Activated CD8-positive, alpha-beta memory T cell treated with anti-CD3 and anti-CD28 coated beads, Interleukin-2, amount 10 ng/mL, durations not matched to agents 7 days and 5 days (primary cell): ENCODE results near the gene SNAI3. TPM values are rescaled to one million over a fixed set of nuclear protein-coding genes. Genes with fewer than 3 reads are reported as not detected.
"Not testable (repeated sequence)": the region's sequence is repeated elsewhere in the genome, so short reads cannot be mapped to it uniquely, and the experiment has no call there.

Experiments used
- ATAC-seq: fragments of 150-1000 bp; cut with Tn5 transposase; one replicate; pipeline ENCODE4 v1.10.0; 2021; ENCODE audit warnings: moderate library complexity
- CTCF ChIA-PET: fragments of 350-600 bp; sonication (Branson Sonifier 250); formaldehyde crosslinking; loops from one replicate; lab custom pipeline; 2021; ENCODE audit warnings: antibody characterized with exemption; lab: Charles Lee
- DNase-seq: peaks from one replicate; pipeline ENCODE4 v3.0.0-alpha.2; 2020
- H3K27ac Mint-ChIP-seq: one replicate; pipeline ENCODE4 v1.8.0; 2021; ENCODE audit warnings: mild to moderate bottlenecking, mixed read lengths
- H3K27me3 Mint-ChIP-seq: one replicate; pipeline ENCODE4 v1.8.0; 2021; ENCODE audit warnings: mixed read lengths
- H3K36me3 Mint-ChIP-seq: one replicate; pipeline ENCODE4 v1.8.0; 2021; ENCODE audit warnings: mild to moderate bottlenecking, mixed read lengths
- H3K4me1 Mint-ChIP-seq: one replicate; pipeline ENCODE4 v1.8.0; 2021; ENCODE audit warnings: mixed read lengths
- H3K4me3 Mint-ChIP-seq: one replicate; pipeline ENCODE4 v1.8.0; 2021; ENCODE audit warnings: mild to moderate bottlenecking, moderate library complexity, mixed read lengths
- H3K9me3 Mint-ChIP-seq: one replicate; pipeline ENCODE4 v1.8.0; 2022; ENCODE audit warnings: low read depth, mixed read lengths
- total RNA-seq, 2 experiments: library from RNA; stranded (reverse); gene quantifications; one replicate each; pipeline ENCODE4 v1.2.3, GENCODE V29; 2021

Gene SNAI3
- total RNA-seq, 2 experiments from 2014 or later: 5.6 to 14.1 TPM

GRCh38 chr16:88676502-88677242 is 9.6 kb downstream of the SNAI3 start:
- H3K9me3 Mint-ChIP-seq: no peaks in the 10 kb centered on the region
- H3K36me3 Mint-ChIP-seq: peaks cover 6% of the 10 kb centered on the region
- CTCF ChIA-PET: interaction anchor here (1.0 kb wide), 1 partner anchor 61 kb away, joined by 3 read pairs; no protein-coding TSS in a partner anchor
- no peak for DNase-seq
- H3K27me3 Mint-ChIP-seq: no peaks in the 10 kb centered on the region
- H3K27ac Mint-ChIP-seq: no peak overlapping the region
- no peak overlapping the region for H3K4me3 Mint-ChIP-seq
- H3K4me1 Mint-ChIP-seq: peaks cover 13% of the 10 kb centered on the region
- ATAC-seq: no peak

GRCh38 chr16:88673716-88674379 is 12.5 kb downstream of the SNAI3 start:
- no peak overlapping the region for H3K4me3 Mint-ChIP-seq
- H3K4me1 Mint-ChIP-seq: no peaks in the 10 kb centered on the region
- no peaks in the 10 kb centered on the region for H3K9me3 Mint-ChIP-seq

GRCh38 chr16:88672776-88673175 is 13.5 kb downstream of the SNAI3 start:
- H3K36me3 Mint-ChIP-seq: peaks cover 4% of the 10 kb centered on the region
- H3K4me1 Mint-ChIP-seq: no peaks in the 10 kb centered on the region
- H3K27me3 Mint-ChIP-seq: no peaks in the 10 kb centered on the region
- no peak for DNase-seq
- CTCF ChIA-PET: interaction anchor here (1.0 to 4.2 kb wide), 2 partner anchors 8 to 12 kb away, joined by 3 to 16 read pairs; no protein-coding TSS in a partner anchor
- H3K27ac Mint-ChIP-seq: no peak overlapping the region
- no peak for ATAC-seq
- H3K9me3 Mint-ChIP-seq: no peaks in the 10 kb centered on the region
- no peak overlapping the region for H3K4me3 Mint-ChIP-seq

More at GRCh38 chr16:88673716-88674379, 12.5 kb downstream of the SNAI3 start:
- CTCF ChIA-PET: interaction anchor here (2.0 kb wide), 1 partner anchor 12 kb away, joined by 6 read pairs; no protein-coding TSS in a partner anchor
- ATAC-seq: no peak
- H3K36me3 Mint-ChIP-seq: no peaks in the 10 kb centered on the region
- H3K27ac Mint-ChIP-seq: no peak overlapping the region
- DNase-seq: no peak
- no peaks in the 10 kb centered on the region for H3K27me3 Mint-ChIP-seq

- DNase-seq (no peak), ATAC-seq (no peak)
- Mint-ChIP-seq H3K36me3 (peaks cover 5% of the 10 kb centered on the region), H3K4me3 (no peak overlapping the region), H3K4me1 (no peaks in the 10 kb centered on the region), H3K9me3 (no peaks in the 10 kb centered on the region), H3K27ac (no peak overlapping the region), H3K27me3 (no peaks in the 10 kb centered on the region)
- CTCF ChIA-PET: interaction anchor here (1.6 to 4.2 kb wide), 3 partner anchors 9 to 65 kb away, joined by 4 to 16 read pairs (median 6); partner anchors contain the start of gene MVD
Observed at GRCh38 chr16:88671806-88672205, 14.5 kb downstream of the SNAI3 start.

GRCh38 chr16:88669980-88670379 is 16.3 kb downstream of the SNAI3 start:
- Mint-ChIP-seq H3K36me3 (peaks cover 5% of the 10 kb centered on the region), H3K27ac (no peak overlapping the region), H3K9me3 (no peaks in the 10 kb centered on the region), H3K4me1 (peaks cover 2% of the 10 kb centered on the region), H3K27me3 (no peaks in the 10 kb centered on the region), H3K4me3 (no peak overlapping the region)
- DNase-seq (no peak), ATAC-seq (no peak)
- CTCF ChIA-PET: interaction anchor here (0.8 to 4.2 kb wide), 3 partner anchors 8 to 20 kb away, joined by 3 to 16 read pairs (median 4); partner anchors contain the start of gene MVD

GRCh38 chr16:88669493-88669892 is 16.8 kb downstream of the SNAI3 start:
- not testable (repeated sequence) for H3K4me1 Mint-ChIP-seq, H3K4me3 Mint-ChIP-seq
- CTCF ChIA-PET: interaction anchor here (0.8 to 4.2 kb wide), 2 partner anchors 12 to 20 kb away, joined by 3 to 16 read pairs; no protein-coding TSS in a partner anchor

GRCh38 chr16:88667461-88667860 is 18.8 kb downstream of the SNAI3 start:
- Mint-ChIP-seq H3K4me3 (no peak overlapping the region), H3K36me3 (peaks cover 5% of the 10 kb centered on the region), H3K27ac (no peak overlapping the region), H3K4me1 (peaks cover 8% of the 10 kb centered on the region), H3K9me3 (no peaks in the 10 kb centered on the region), H3K27me3 (no peaks in the 10 kb centered on the region)
- no peak for DNase-seq
- CTCF ChIA-PET: interaction anchor here (0.7 to 0.9 kb wide), 2 partner anchors 13 to 35 kb away, joined by 3 read pairs; no protein-coding TSS in a partner anchor
- no peak for ATAC-seq

More at GRCh38 chr16:88669493-88669892, 16.8 kb downstream of the SNAI3 start:
- not testable (repeated sequence) for H3K27ac Mint-ChIP-seq, ATAC-seq, H3K9me3 Mint-ChIP-seq, DNase-seq, H3K36me3 Mint-ChIP-seq, H3K27me3 Mint-ChIP-seq

GRCh38 chr16:88665570-88665969 is 20.7 kb downstream of the SNAI3 start:
- ATAC-seq (no peak), DNase-seq (no peak)
- Mint-ChIP-seq H3K4me1 (peaks cover 19% of the 10 kb centered on the region), H3K27me3 (no peaks in the 10 kb centered on the region), H3K27ac (no peak overlapping the region), H3K4me3 (no peak overlapping the region), H3K9me3 (no peaks in the 10 kb centered on the region), H3K36me3 (peaks cover 5% of the 10 kb centered on the region)
- CTCF ChIA-PET: interaction anchor here (1.9 to 2.7 kb wide), 2 partner anchors 16 to 36 kb away, joined by 7 to 14 read pairs; no protein-coding TSS in a partner anchor

GRCh38 chr16:88665148-88665547 is 21.2 kb downstream of the SNAI3 start:
- Mint-ChIP-seq H3K4me3 (peak overlapping the region; percentile 14), H3K27ac (no peak overlapping the region), H3K36me3 (peaks cover 7% of the 10 kb centered on the region), H3K4me1 (peaks cover 20% of the 10 kb centered on the region), H3K9me3 (no peaks in the 10 kb centered on the region), H3K27me3 (no peaks in the 10 kb centered on the region)
- CTCF ChIA-PET: interaction anchor here (1.9 to 2.7 kb wide), 2 partner anchors 16 to 36 kb away, joined by 7 to 14 read pairs; no protein-coding TSS in a partner anchor
- ATAC-seq (no peak), DNase-seq (no peak)

- ATAC-seq (peak; percentile 99), DNase-seq (peak; percentile 98)
- peaks cover 21% of the 10 kb centered on the region for H3K4me1 Mint-ChIP-seq
- peak within 1 kb of the TSS; percentile 89 for H3K27ac Mint-ChIP-seq
- no peaks in the 10 kb centered on the region for H3K9me3 Mint-ChIP-seq
- H3K36me3 Mint-ChIP-seq: peaks cover 4% of the 10 kb centered on the region
- no peaks in the 10 kb centered on the region for H3K27me3 Mint-ChIP-seq
- CTCF ChIA-PET: interaction anchor here (0.8 to 1.6 kb wide), 7 partner anchors 8 to 84 kb away, joined by 3 to 9 read pairs (median 4); no protein-coding TSS in a partner anchor
- H3K4me3 Mint-ChIP-seq: peak within 1 kb of the TSS; percentile 85
Observed at GRCh38 chr16:88662843-88663606, 23.3 kb downstream of the SNAI3 start, which contains the start of gene MVD. Gene MVD (minus strand): TSS chr16:88663091. CDS start chr16:88663080, 11 bp downstream.

- ATAC-seq (peak; percentile 1), DNase-seq (peak; percentile 56)
- CTCF ChIA-PET: interaction anchor here (0.8 to 1.6 kb wide), 8 partner anchors 9 to 84 kb away, joined by 3 to 9 read pairs (median 4); no protein-coding TSS in a partner anchor
- H3K9me3 Mint-ChIP-seq: no peaks in the 10 kb centered on the region
- H3K27me3 Mint-ChIP-seq: no peaks in the 10 kb centered on the region
- peak overlapping the region; percentile 85 for H3K4me3 Mint-ChIP-seq
- H3K4me1 Mint-ChIP-seq: peaks cover 21% of the 10 kb centered on the region
- peaks cover 4% of the 10 kb centered on the region for H3K36me3 Mint-ChIP-seq
- peak overlapping the region; percentile 89 for H3K27ac Mint-ChIP-seq
Observed at GRCh38 chr16:88662222-88662842, 24.0 kb downstream of the SNAI3 start.

- Mint-ChIP-seq H3K27ac (peak overlapping the region; percentile 30), H3K27me3 (no peaks in the 10 kb centered on the region), H3K36me3 (peaks cover 3% of the 10 kb centered on the region), H3K4me1 (peaks cover 21% of the 10 kb centered on the region), H3K9me3 (no peaks in the 10 kb centered on the region), H3K4me3 (peak overlapping the region; percentile 23)
- DNase-seq (no peak), ATAC-seq (no peak)
- CTCF ChIA-PET: interaction anchor here (1.4 to 1.6 kb wide), 3 partner anchors 24 to 76 kb away, joined by 3 to 6 read pairs (median 5); no protein-coding TSS in a partner anchor
Observed at GRCh38 chr16:88661468-88661867, 24.8 kb downstream of the SNAI3 start.
